Osteocyte (in vitro differentiated cells): ENCODE measurements around the gene ZBTB18. TPM values are rescaled to one million over a fixed set of nuclear protein-coding genes. Genes with fewer than 3 reads are reported as not detected.

Source experiments
- DNase-seq: peaks from one replicate; pipeline ENCODE4 v3.0.0; 2021; ENCODE audit warnings: mixed read lengths; ENCODE audit not compliant: unreplicated experiment; ENCODE audit errors: extremely low spot score
- H3K27ac Mint-ChIP-seq: one replicate; pipeline ENCODE4 v1.8.0; 2021; ENCODE audit warnings: mild to moderate bottlenecking, mixed read lengths; ENCODE audit not compliant: unreplicated experiment
- H3K27me3 Mint-ChIP-seq: one replicate; pipeline ENCODE4 v1.8.0; 2021; ENCODE audit warnings: mixed read lengths; ENCODE audit not compliant: unreplicated experiment
- H3K36me3 Mint-ChIP-seq: one replicate; pipeline ENCODE4 v1.8.0; 2021; ENCODE audit warnings: mixed read lengths; ENCODE audit not compliant: unreplicated experiment
- H3K4me1 Mint-ChIP-seq: one replicate; pipeline ENCODE4 v1.8.0; 2021; ENCODE audit warnings: mixed read lengths; ENCODE audit not compliant: unreplicated experiment
- H3K4me3 Mint-ChIP-seq: one replicate; pipeline ENCODE4 v1.8.0; 2021; ENCODE audit warnings: mild to moderate bottlenecking, moderate library complexity, mixed read lengths; ENCODE audit not compliant: unreplicated experiment
- H3K9me3 Mint-ChIP-seq: one replicate; pipeline ENCODE4 v1.8.0; 2021; ENCODE audit warnings: mixed read lengths; ENCODE audit not compliant: unreplicated experiment
- CTCF ChIP-seq: fragments of 200-600 bp; sonication (generic); IDR thresholded peaks from 2 replicates; pipeline ENCODE4 v1.5.0; 2021; ENCODE audit warnings: antibody characterized with exemption, mild to moderate bottlenecking, moderate library complexity
- total RNA-seq: library from RNA; stranded (reverse); gene quantifications from 2 replicates; pipeline ENCODE4 v1.2.1, GENCODE V29; 2021

ZBTB18 gene
- total RNA-seq, 1 donor from 2014 or later, result 24.2 TPM

DNA sequence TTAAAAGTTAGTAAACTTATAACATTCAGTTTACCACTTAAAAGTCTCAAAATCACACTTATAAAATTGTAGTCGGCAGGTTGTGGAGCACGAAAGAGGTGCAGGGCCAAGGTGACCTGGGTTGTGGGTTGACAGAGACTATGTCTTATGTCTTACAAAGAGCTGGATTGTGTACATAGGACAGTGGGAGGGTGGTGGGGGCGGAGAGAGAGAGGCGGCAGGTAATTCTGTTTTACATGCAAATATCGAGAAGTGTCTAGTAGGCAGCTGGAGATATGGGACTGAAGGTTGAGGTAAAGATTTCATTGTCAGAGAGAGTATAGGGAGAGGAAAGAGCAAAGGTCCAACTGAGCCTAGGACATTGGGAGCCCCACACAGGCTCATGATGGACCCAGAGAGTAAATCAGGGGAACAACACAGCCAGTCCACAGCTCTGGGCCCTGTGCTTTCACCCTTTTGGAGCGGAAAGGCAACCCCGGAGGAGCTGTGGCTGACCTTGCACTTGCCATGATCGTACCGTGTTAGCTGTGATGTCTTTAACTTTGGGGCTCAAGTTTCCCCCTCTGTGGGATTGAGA lies 28.1 kb upstream of the ZBTB18 start:
- H3K27me3 Mint-ChIP-seq, result no peaks in the 10 kb centered on the region
- no peak for DNase-seq
- no peaks in the 10 kb centered on the region for H3K36me3 Mint-ChIP-seq
- no peak overlapping the region for H3K4me3 Mint-ChIP-seq
- no peaks in the 10 kb centered on the region for H3K9me3 Mint-ChIP-seq
- H3K27ac Mint-ChIP-seq, result no peak overlapping the region
- TF ChIP-seq CTCF, result no peak
- peaks cover 10% of the 10 kb centered on the region for H3K4me1 Mint-ChIP-seq

DNA sequence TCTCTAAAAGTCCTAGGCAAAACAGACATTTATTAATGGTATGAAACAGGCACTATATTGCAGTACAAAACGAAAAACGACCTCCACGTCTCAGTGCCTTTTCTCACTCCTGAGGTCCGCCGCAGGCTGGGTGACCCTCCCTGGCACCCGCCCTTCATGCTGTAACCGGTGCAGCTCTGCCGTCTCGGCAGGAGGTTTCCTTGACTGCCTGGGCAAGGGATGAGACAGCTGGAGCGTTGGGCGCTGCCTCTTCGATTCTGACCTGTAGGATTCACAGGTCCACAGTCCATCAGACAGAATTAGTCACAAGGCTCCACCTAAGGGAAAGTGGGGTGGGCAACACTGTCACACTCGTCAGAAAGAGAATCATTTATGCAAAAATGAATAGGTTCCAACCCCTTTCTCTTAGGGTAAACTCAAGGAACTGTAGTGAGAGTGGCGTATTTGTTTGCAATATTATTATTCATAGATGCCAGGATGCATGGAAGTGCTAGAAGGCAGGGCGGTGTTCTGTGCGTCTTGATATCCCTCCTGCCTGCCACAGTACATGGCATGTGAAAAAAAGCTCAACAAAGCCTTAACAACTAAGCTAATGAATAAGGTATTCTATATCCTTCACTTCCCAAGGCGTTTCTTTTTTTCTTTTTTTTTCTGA lies 23.5 kb upstream of the ZBTB18 start:
- no peak for DNase-seq
- H3K27me3 Mint-ChIP-seq, result no peaks in the 10 kb centered on the region
- no peak overlapping the region for H3K4me3 Mint-ChIP-seq
- TF ChIP-seq CTCF, result no peak
- no peak overlapping the region for H3K27ac Mint-ChIP-seq
- H3K4me1 Mint-ChIP-seq, result peaks cover 4% of the 10 kb centered on the region
- H3K36me3 Mint-ChIP-seq, result no peaks in the 10 kb centered on the region
- H3K9me3 Mint-ChIP-seq, result no peaks in the 10 kb centered on the region

- Mint-ChIP-seq H3K4me1 (peaks cover 2% of the 10 kb centered on the region), H3K4me3 (no peak overlapping the region), H3K27me3 (no peaks in the 10 kb centered on the region), H3K27ac (no peak overlapping the region), H3K9me3 (no peaks in the 10 kb centered on the region), H3K36me3 (no peaks in the 10 kb centered on the region)
- TF ChIP-seq CTCF, result no peak
- DNase-seq, result no peak
These were observed 22.4 kb upstream of the ZBTB18 start for GRCh38 chr1:244028701-244029100.

GRCh38 chr1:244029124-244029523 lies 22.0 kb upstream of the ZBTB18 start:
- Mint-ChIP-seq H3K27me3 (no peaks in the 10 kb centered on the region), H3K9me3 (no peaks in the 10 kb centered on the region), H3K27ac (no peak overlapping the region), H3K36me3 (no peaks in the 10 kb centered on the region), H3K4me3 (no peak overlapping the region), H3K4me1 (peaks cover 2% of the 10 kb centered on the region)
- peak; percentile 38 for TF ChIP-seq CTCF
- DNase-seq, result no peak

DNA sequence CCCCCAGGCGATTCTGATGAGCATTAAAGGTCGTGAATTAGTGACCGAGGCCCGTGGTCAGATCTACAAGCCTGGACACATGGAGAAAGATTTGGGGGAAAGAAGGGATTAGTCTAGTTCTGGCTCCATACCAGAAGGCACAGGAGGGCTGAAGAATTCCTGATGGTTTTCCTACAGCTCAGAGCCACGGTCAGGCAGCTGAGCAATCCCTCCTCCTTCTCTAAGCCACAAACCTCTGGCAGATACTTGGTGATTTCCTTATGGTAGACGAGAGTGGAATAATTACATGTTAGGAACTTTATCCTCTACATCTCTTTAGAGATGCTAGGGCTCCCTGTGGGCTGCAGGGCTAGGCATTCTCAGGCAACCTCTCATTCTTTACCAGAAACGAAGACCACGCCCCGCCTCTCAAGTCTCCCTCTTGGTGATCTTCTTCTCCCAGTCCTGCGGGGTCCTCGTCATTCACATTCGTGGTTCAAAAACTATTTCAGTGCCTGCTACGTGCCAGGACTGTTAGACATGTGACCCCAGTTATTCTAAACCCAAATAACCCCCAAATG lies 20.5 kb upstream of the ZBTB18 start:
- Mint-ChIP-seq H3K4me1 (peaks cover 2% of the 10 kb centered on the region), H3K4me3 (no peak overlapping the region), H3K9me3 (no peaks in the 10 kb centered on the region), H3K36me3 (no peaks in the 10 kb centered on the region), H3K27ac (no peak overlapping the region), H3K27me3 (no peaks in the 10 kb centered on the region)
- no peak for DNase-seq
- no peak for TF ChIP-seq CTCF
